ENCODE measurements around the gene GALNT3.

Gene GALNT3

GRCh38 chr2:165725421-165725820 is 68.6 kb downstream of the GALNT3 start:
- no peaks in the 10 kb centered on the region for H4K20me1 ChIP-seq (ENCODE audit: insufficient read depth, low read length)
- H3K27me3 ChIP-seq (ENCODE audit: insufficient read depth, low read length) = no peaks in the 10 kb centered on the region
- no peak overlapping the region for H3K27ac ChIP-seq (ENCODE audit: low read depth, low read length, poor library complexity, severe bottlenecking)
- H3K4me2 ChIP-seq (ENCODE audit: low read length) = no peak overlapping the region
- H3K4me1 ChIP-seq (ENCODE audit: insufficient read depth, low read length, severe bottlenecking) = no peaks in the 10 kb centered on the region
- H3K9me2 ChIP-seq (ENCODE audit: low read depth, low read length) = no peaks in the 10 kb centered on the region
- no peaks in the 10 kb centered on the region for H3K36me3 ChIP-seq (ENCODE audit: insufficient read depth, low read length)
- H2AFZ ChIP-seq (ENCODE audit: low read length) = no peak overlapping the region
- no peaks in the 10 kb centered on the region for H3F3A ChIP-seq (ENCODE audit: insufficient read depth, low read length)
- no peaks in the 10 kb centered on the region for H3K9me3 ChIP-seq (ENCODE audit: low read length)
- no peaks in the 10 kb centered on the region for H3K79me2 ChIP-seq (ENCODE audit: insufficient read depth, low read length)
- H3K9ac ChIP-seq (ENCODE audit: low read length) = no peak overlapping the region
- TF ChIP-seq CTCF (IDR thresholded peaks at IDR 0.05; ENCODE audit: low read length) (no peak), EZH2 (IDR thresholded peaks at IDR 0.05; ENCODE audit: borderline replicate concordance, low read length) (no peak)
- no peak overlapping the region for H3K4me3 ChIP-seq (ENCODE audit: low read depth, low read length, poor library complexity, severe bottlenecking)

- H3K27me3 ChIP-seq (ENCODE audit: insufficient read depth, low read length) = no peaks in the 10 kb centered on the region
- no peak for TF ChIP-seq CTCF (IDR thresholded peaks at IDR 0.05; ENCODE audit: low read length)
- TF ChIP-seq EZH2 (IDR thresholded peaks at IDR 0.05; ENCODE audit: borderline replicate concordance, low read length) = no peak
- H3K4me2 ChIP-seq (ENCODE audit: low read length) = no peak overlapping the region
- H3K36me3 ChIP-seq (ENCODE audit: insufficient read depth, low read length) = no peaks in the 10 kb centered on the region
- H2AFZ ChIP-seq (ENCODE audit: low read length) = no peak overlapping the region
- no peaks in the 10 kb centered on the region for H3F3A ChIP-seq (ENCODE audit: insufficient read depth, low read length)
- H3K4me3 ChIP-seq (ENCODE audit: low read depth, low read length, poor library complexity, severe bottlenecking) = no peak overlapping the region
- H3K9me2 ChIP-seq (ENCODE audit: low read depth, low read length) = no peaks in the 10 kb centered on the region
- no peak overlapping the region for H3K27ac ChIP-seq (ENCODE audit: low read depth, low read length, poor library complexity, severe bottlenecking)
- H3K9me3 ChIP-seq (ENCODE audit: low read length) = no peaks in the 10 kb centered on the region
- H4K20me1 ChIP-seq (ENCODE audit: insufficient read depth, low read length) = no peaks in the 10 kb centered on the region
- H3K79me2 ChIP-seq (ENCODE audit: insufficient read depth, low read length) = no peaks in the 10 kb centered on the region
- no peaks in the 10 kb centered on the region for H3K4me1 ChIP-seq (ENCODE audit: insufficient read depth, low read length, severe bottlenecking)
- H3K9ac ChIP-seq (ENCODE audit: low read length) = no peak overlapping the region
Observed at GRCh38 chr2:165720511-165720910, 73.5 kb downstream of the GALNT3 start.

- H3K4me2 ChIP-seq (ENCODE audit: low read length) = no peak overlapping the region
- no peaks in the 10 kb centered on the region for H3F3A ChIP-seq (ENCODE audit: insufficient read depth, low read length)
- no peaks in the 10 kb centered on the region for H3K79me2 ChIP-seq (ENCODE audit: insufficient read depth, low read length)
- no peak overlapping the region for H3K27ac ChIP-seq (ENCODE audit: low read depth, low read length, poor library complexity, severe bottlenecking)
- H3K4me1 ChIP-seq (ENCODE audit: insufficient read depth, low read length, severe bottlenecking) = no peaks in the 10 kb centered on the region
- H3K9me2 ChIP-seq (ENCODE audit: low read depth, low read length) = no peaks in the 10 kb centered on the region
- H3K9ac ChIP-seq (ENCODE audit: low read length) = no peak overlapping the region
- H3K9me3 ChIP-seq (ENCODE audit: low read length) = no peaks in the 10 kb centered on the region
- no peak for TF ChIP-seq CTCF (IDR thresholded peaks at IDR 0.05; ENCODE audit: low read length)
- no peak for TF ChIP-seq EZH2 (IDR thresholded peaks at IDR 0.05; ENCODE audit: borderline replicate concordance, low read length)
- H3K27me3 ChIP-seq (ENCODE audit: insufficient read depth, low read length) = no peaks in the 10 kb centered on the region
- H3K36me3 ChIP-seq (ENCODE audit: insufficient read depth, low read length) = no peaks in the 10 kb centered on the region
- no peak overlapping the region for H2AFZ ChIP-seq (ENCODE audit: low read length)
- H3K4me3 ChIP-seq (ENCODE audit: low read depth, low read length, poor library complexity, severe bottlenecking) = no peak overlapping the region
- no peaks in the 10 kb centered on the region for H4K20me1 ChIP-seq (ENCODE audit: insufficient read depth, low read length)
Observed at GRCh38 chr2:165718610-165719210, 75.3 kb downstream of the GALNT3 start.

Data from OCI-LY1 (cell line).